Chondrocyte (in vitro differentiated cells): ENCODE data around the gene MOGAT3. TPM values are rescaled to one million over a fixed set of nuclear protein-coding genes. Genes with fewer than 3 reads are reported as not detected.
A peak's percentile ranks its signal among the peaks of the same experiment; 100 is the strongest.

Experiments used
- DNase-seq: peaks from one replicate; pipeline ENCODE4 v3.0.0; 2021; ENCODE audit warnings: mixed read lengths, low spot score
- H3K27ac Mint-ChIP-seq: one replicate; pipeline ENCODE4 v1.8.0; 2021; ENCODE audit warnings: mild to moderate bottlenecking, moderate library complexity, mixed read lengths; ENCODE audit not compliant: unreplicated experiment
- H3K27me3 Mint-ChIP-seq: 2 replicates; pipeline ENCODE4 v1.8.0; 2021; ENCODE audit warnings: low read depth, mixed read lengths
- H3K36me3 Mint-ChIP-seq: 2 replicates; pipeline ENCODE4 v1.8.0; 2021; ENCODE audit warnings: low read depth, mixed read lengths
- H3K4me1 Mint-ChIP-seq: 2 replicates; pipeline ENCODE4 v1.8.0; 2021; ENCODE audit warnings: low read depth, mild to moderate bottlenecking, mixed read lengths
- H3K4me3 Mint-ChIP-seq: one replicate; pipeline ENCODE4 v1.8.0; 2021; ENCODE audit warnings: mild to moderate bottlenecking, moderate library complexity, mixed read lengths; ENCODE audit not compliant: unreplicated experiment
- H3K9me3 Mint-ChIP-seq: 2 replicates; pipeline ENCODE4 v1.8.0; 2021; ENCODE audit warnings: low read depth, mixed read lengths
- total RNA-seq: library from RNA; stranded (reverse); gene quantifications from 3 replicates; pipeline ENCODE4 v1.2.1, GENCODE V29; 2021
- TF ChIP-seq, protein P1 (sequence below): fragments of 200-600 bp; sonication (generic); IDR thresholded peaks from 2 replicates; pipeline ENCODE4 v1.5.0; 2021; ENCODE audit warnings: antibody characterized with exemption, mild to moderate bottlenecking, moderate library complexity

Gene MOGAT3
- total RNA-seq, 1 donor from 2014 or later = not detected

DNA sequence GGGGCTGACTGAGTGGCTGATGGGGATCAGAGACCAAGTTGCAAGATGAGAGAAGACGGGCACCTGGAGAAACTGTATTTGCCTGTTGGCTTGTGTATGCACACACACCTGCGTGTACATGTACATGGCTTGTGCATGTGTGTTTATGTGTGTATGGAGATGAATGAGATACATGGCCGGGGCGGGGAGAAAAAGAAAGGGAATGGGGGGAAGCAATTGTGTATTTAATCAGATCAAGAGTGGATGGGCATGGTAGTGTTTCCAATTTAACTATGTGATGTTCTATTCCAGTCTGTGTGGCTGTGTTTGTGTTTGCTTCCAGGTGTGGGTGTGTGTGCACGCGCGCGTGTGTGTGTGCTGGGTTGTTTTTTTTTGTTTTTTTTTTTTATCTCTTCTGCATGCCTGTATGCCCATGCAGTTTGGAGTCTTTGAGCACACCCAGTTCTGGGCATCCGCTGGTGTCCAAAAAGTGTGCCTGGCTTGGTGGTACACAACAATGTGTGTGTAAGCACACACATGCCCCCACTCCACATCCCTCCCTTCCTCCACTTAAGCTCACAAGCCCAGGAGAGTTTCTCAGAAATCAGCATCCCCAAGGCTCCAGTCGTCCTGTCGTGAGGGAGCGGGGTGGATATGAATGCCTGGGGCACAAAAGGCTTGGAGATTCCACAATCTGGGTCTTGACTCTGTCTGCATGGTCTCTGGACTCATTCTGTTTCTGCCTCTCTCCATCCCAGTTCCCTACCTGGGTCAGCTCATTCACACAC is 33.0 kb downstream of the MOGAT3 start:
- Mint-ChIP-seq H3K27me3 (peaks cover 58% of the 10 kb centered on the region), H3K4me1 (peaks cover 52% of the 10 kb centered on the region)
- no peak for DNase-seq

DNA sequence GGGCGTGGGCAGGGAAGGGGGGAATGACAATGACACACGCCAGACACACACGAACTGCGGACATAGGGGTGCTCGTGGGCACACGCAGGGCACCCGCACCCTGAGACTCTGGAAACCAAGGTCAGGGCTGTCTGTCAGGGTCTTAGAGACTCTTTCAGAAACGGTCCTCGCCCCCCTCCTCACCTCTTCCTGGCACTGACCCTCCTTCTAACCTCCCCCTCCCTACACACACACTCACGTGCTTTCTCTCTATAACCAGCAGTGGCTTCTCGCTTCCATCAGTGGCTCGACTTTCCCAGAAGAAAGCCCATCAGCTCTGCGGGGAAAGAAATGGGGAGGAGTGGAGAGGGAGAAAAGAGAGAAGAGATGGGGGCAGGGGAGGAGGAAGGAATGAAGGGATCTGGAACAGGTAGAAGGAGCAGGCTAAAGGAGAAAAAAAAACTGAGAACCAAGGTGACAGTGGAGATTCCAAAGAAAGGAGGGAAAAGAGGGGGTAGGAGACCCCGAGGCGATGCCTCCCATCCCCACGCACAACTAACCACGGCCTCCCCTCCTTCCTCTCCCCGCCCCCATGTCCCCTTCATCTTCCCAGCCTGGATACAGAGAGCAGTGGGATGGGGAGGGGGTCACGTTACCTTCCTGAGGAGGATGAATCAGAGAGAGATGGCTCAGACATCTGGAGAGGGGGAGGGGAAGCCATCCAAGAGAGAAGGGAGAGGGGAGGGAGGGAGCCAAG is 33.8 kb downstream of the MOGAT3 start:
- Mint-ChIP-seq H3K9me3 (no peaks in the 10 kb centered on the region), H3K36me3 (peaks cover 2% of the 10 kb centered on the region), H3K27me3 (peaks cover 56% of the 10 kb centered on the region), H3K27ac (no peak overlapping the region), H3K4me1 (peaks cover 55% of the 10 kb centered on the region), H3K4me3 (no peak overlapping the region)
- DNase-seq = no peak
- TF ChIP-seq, protein P1, sequence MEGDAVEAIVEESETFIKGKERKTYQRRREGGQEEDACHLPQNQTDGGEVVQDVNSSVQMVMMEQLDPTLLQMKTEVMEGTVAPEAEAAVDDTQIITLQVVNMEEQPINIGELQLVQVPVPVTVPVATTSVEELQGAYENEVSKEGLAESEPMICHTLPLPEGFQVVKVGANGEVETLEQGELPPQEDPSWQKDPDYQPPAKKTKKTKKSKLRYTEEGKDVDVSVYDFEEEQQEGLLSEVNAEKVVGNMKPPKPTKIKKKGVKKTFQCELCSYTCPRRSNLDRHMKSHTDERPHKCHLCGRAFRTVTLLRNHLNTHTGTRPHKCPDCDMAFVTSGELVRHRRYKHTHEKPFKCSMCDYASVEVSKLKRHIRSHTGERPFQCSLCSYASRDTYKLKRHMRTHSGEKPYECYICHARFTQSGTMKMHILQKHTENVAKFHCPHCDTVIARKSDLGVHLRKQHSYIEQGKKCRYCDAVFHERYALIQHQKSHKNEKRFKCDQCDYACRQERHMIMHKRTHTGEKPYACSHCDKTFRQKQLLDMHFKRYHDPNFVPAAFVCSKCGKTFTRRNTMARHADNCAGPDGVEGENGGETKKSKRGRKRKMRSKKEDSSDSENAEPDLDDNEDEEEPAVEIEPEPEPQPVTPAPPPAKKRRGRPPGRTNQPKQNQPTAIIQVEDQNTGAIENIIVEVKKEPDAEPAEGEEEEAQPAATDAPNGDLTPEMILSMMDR = no peak

More for the DNA sequence above, 33.0 kb downstream of the MOGAT3 start:
- no peaks in the 10 kb centered on the region for H3K9me3 Mint-ChIP-seq
- H3K36me3 Mint-ChIP-seq = peaks cover 2% of the 10 kb centered on the region
- H3K27ac Mint-ChIP-seq = no peak overlapping the region
- H3K4me3 Mint-ChIP-seq = no peak overlapping the region
- TF ChIP-seq, protein P1 = no peak

DNA sequence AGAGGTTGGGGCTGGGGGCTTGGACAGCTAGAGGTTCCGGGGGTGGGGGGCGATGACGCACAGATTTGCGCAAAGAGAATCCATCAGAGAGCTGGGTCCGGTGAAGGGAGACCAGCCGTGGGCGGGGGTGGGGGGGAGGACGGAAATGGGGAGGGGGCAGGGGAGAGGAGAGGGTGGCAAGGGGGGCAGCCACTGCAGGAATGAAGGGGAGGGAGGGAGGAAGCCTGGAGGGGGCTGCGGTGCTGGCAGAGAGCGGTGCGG is 34.3 kb downstream of the MOGAT3 start:
- Mint-ChIP-seq H3K9me3 (no peaks in the 10 kb centered on the region), H3K4me3 (no peak overlapping the region), H3K27me3 (peaks cover 53% of the 10 kb centered on the region), H3K27ac (no peak overlapping the region), H3K36me3 (peaks cover 2% of the 10 kb centered on the region), H3K4me1 (peaks cover 52% of the 10 kb centered on the region)
- TF ChIP-seq, protein P1 = no peak
- DNase-seq = no peak

DNA sequence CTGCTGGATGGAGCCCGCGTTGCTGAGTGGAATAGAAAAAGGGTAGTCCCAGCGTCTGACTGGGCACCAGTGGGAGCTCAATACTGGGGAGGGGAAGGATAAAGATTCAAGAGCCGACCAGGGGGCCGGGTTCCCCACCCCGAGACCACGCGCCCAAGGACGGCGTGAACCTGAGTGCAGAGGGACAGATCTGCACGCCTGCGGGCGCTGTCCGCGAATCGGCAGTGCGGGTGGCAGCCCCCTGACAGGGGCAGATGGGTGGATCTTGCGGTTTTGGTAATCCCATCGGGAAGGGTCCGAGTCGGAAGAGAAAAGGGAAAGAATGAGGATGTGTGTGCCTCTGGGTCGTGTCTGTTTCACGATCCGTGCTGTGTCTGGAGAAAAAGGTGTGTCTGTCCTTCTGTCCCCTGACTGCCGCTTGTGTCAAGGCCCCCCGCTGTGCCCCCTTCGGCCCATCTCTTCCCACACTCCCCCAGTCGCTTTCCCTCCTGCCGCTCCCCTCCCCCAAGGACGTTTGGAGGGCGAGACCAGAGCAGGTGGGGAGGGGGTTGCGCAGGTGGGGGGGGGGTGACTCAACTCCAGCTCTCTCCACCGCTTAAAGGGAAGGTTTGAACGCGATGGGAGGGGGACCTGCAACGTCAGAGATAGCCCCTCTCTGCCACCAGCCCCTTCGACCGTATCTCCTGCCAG is 34.7 kb downstream of the MOGAT3 start:
- Mint-ChIP-seq H3K4me1 (peaks cover 47% of the 10 kb centered on the region), H3K9me3 (no peaks in the 10 kb centered on the region), H3K27me3 (peaks cover 48% of the 10 kb centered on the region), H3K27ac (peak overlapping the region; percentile 14), H3K4me3 (peak overlapping the region; percentile 72), H3K36me3 (peaks cover 2% of the 10 kb centered on the region)
- TF ChIP-seq, protein P1 = no peak
- DNase-seq = no peak
